Large intestine (tissue), 12 donors: Measurements from ENCODE around the gene RFX4. TPM values are rescaled to one million over a fixed set of nuclear protein-coding genes. Genes with fewer than 3 reads are reported as not detected.

Experiments used
- DNase-seq, 2 donors: peaks; one replicate each; pipeline versions ENCODE4 v3.0.0 to v3.0.0-alpha.2; 2013
- H3K27ac ChIP-seq: one replicate; pipeline ENCODE4 v1.5.1; 2013; ENCODE audit warnings: low read length
- H3K27me3 ChIP-seq: 2 replicates; pipeline ENCODE4 v1.6.1; 2013; ENCODE audit warnings: low read length; ENCODE audit not compliant: control insufficient read depth, insufficient read depth
- H3K36me3 ChIP-seq: 2 replicates; pipeline ENCODE4 v1.6.1; 2013; ENCODE audit warnings: low read length; ENCODE audit not compliant: control insufficient read depth, insufficient read depth
- H3K4me1 ChIP-seq: one replicate; pipeline ENCODE4 v1.6.1; 2013; ENCODE audit warnings: low read length; ENCODE audit not compliant: control insufficient read depth, insufficient read depth
- H3K4me3 ChIP-seq: one replicate; pipeline ENCODE4 v1.5.1; 2013; ENCODE audit warnings: low read length
- H3K9me3 ChIP-seq: one replicate; pipeline ENCODE4 v1.6.1; 2013; ENCODE audit warnings: mild to moderate bottlenecking, low read depth, low read length, moderate library complexity; ENCODE audit not compliant: control insufficient read depth
- WGBS: methylation state at CpG from one replicate; pipeline ENCODE4 v1.1.5; 2013; ENCODE audit warnings: low lambda C conversion rate; ENCODE audit not compliant: insufficient coverage; 5-methylcytosine and 5-hydroxymethylcytosine counted together
- long read RNA-seq, 11 donors: transcript quantifications; one replicate each; lab custom pipeline, GENCODE V29; 2026
- polyA plus RNA-seq: library from polyadenylated mRNA; unstranded; fragments of 120-200 nt; gene quantifications from one replicate; pipeline ENCODE4 v1.2.1, GENCODE V29; 2013

RFX4 gene
- 0.13 TPM for polyA plus RNA-seq
- long read RNA-seq, donor 1 = 0 reads
- long read RNA-seq, donor 2 = 0 reads
- long read RNA-seq, donor 3 = 0 reads
- long read RNA-seq, donor 4 = 0 reads
- long read RNA-seq, donor 5 = 0 reads
- long read RNA-seq, donor 6 = 0 reads
- long read RNA-seq, donor 7 = 0 reads
- long read RNA-seq, donor 8 = 0 reads
- long read RNA-seq, donor 9 = 0 reads
- long read RNA-seq, donor 10 = 0 reads
- long read RNA-seq, donor 11 = 0 reads

DNA sequence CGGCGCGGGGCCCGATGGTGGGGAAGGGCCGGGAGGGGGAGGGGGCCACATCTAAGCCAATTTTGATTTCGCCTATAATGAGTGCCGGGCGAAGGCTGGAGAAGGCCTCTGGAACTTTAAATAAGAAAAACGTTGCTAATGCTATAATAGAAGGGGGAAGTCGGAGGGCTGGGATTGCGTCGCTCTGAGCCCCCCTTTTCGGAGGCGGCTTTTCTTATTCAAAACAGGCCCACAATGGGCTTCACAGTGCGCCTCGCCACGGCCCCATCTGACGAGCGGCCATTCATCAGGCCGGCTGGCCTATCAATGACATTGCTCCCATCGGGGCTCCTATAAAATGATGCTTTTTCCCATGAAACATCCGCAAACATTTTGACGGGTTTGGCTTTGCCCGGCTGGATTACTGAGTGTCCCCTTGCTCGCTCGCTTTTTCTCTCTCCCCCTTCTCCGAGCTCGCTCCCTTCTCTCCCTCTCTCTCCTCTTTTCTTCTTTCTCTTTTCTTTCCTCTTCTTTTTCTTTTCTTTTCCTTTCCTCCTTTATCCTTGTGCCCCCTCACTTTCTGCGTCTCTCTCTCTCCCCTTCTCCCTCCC is at the start of gene RFX4:
TSS of gene RFX4 (plus strand) at position 364 of the 590 bp plus-strand sequence. CDS start 317 bp downstream, outside the sequence.
- Histone ChIP-seq H3K36me3 (no peaks in the 10 kb centered on the region), H3K27me3 (peaks cover 99% of the 10 kb centered on the region), H3K4me3 (no peak within 1 kb of the TSS), H3K27ac (no peak within 1 kb of the TSS), H3K4me1 (peaks cover 13% of the 10 kb centered on the region), H3K9me3 (peaks cover 10% of the 10 kb centered on the region)
- WGBS = 7% methylated on average over 5 of the region's 29 CpGs
- DNase-seq = no peak

GRCh38 chr12:106541201-106541600 is 41.6 kb upstream of the RFX4 start:
- Histone ChIP-seq H3K27ac (no peak overlapping the region), H3K9me3 (no peaks in the 10 kb centered on the region), H3K36me3 (no peaks in the 10 kb centered on the region), H3K4me1 (no peaks in the 10 kb centered on the region), H3K27me3 (no peaks in the 10 kb centered on the region), H3K4me3 (no peak overlapping the region)
- no peak for DNase-seq

- Histone ChIP-seq H3K9me3 (no peaks in the 10 kb centered on the region), H3K36me3 (no peaks in the 10 kb centered on the region), H3K4me3 (no peak overlapping the region), H3K27me3 (no peaks in the 10 kb centered on the region), H3K4me1 (no peaks in the 10 kb centered on the region), H3K27ac (no peak overlapping the region)
- WGBS = no CpG with 5 or more reads among the region's 9 CpGs
- no peak for DNase-seq
These were observed 31.4 kb upstream of the RFX4 start for GRCh38 chr12:106551410-106551809.

DNA sequence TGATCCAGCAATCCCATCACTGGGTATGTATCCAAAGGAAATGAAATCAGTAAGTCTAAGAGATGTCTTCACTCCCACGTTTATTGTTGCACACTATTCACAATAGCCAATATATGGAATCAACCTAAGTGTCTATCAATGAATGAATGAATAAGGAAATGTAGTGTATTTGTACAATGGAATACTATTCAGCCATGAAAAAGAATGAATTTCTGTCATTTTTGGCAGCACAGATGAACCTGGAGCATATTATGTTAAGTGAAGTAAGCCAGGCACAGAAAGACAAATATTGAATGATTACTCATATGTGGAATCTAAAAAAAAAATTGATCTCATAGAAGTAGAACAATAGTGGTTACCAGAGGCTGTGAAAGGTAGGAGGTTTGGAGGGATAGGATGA is 30.6 kb upstream of the RFX4 start:
- H3K27ac ChIP-seq = no peak overlapping the region
- H3K27me3 ChIP-seq = no peaks in the 10 kb centered on the region
- no peaks in the 10 kb centered on the region for H3K36me3 ChIP-seq
- WGBS = no CpG with 5 or more reads among the region's 1 CpG
- no peaks in the 10 kb centered on the region for H3K4me1 ChIP-seq
- H3K9me3 ChIP-seq = no peaks in the 10 kb centered on the region
- H3K4me3 ChIP-seq = no peak overlapping the region
- DNase-seq = no peak

GRCh38 chr12:106564678-106565329 is 18.0 kb upstream of the RFX4 start:
- H3K9me3 ChIP-seq = no peaks in the 10 kb centered on the region
- H3K27me3 ChIP-seq = peaks cover 17% of the 10 kb centered on the region
- 81% methylated on average over 3 of the region's 9 CpGs for WGBS
- no peaks in the 10 kb centered on the region for H3K4me1 ChIP-seq
- no peak overlapping the region for H3K4me3 ChIP-seq
- no peaks in the 10 kb centered on the region for H3K36me3 ChIP-seq
- DNase-seq = no peak
- no peak overlapping the region for H3K27ac ChIP-seq

DNA sequence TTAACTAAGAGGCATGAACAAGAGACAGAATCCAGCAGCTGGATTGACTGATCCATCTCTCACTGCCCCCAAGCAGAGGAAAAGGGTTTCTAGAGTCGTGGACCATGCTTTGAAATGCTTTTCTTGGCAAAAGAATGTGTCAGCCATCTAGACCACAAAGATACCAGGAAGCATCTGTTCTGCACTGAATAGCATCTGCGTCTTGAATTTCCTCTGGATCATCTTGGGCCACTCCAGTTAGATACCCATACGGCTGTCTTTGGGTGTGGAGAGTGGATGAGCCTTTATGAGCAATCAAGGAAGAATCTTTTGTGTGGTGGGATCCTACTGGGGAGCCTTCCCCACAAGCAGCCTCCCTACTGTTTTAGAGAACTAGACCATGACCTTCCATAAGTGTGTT is 16.0 kb upstream of the RFX4 start:
- H3K4me1 ChIP-seq = no peaks in the 10 kb centered on the region
- no peak overlapping the region for H3K4me3 ChIP-seq
- H3K36me3 ChIP-seq = no peaks in the 10 kb centered on the region
- DNase-seq = no peak
- H3K9me3 ChIP-seq = no peaks in the 10 kb centered on the region
- 83% methylated on average over 1 of the region's 3 CpGs for WGBS
- peaks cover 19% of the 10 kb centered on the region for H3K27me3 ChIP-seq
- H3K27ac ChIP-seq = no peak overlapping the region

- H3K27ac ChIP-seq = no peak overlapping the region
- H3K4me3 ChIP-seq = no peak overlapping the region
- H3K9me3 ChIP-seq = no peaks in the 10 kb centered on the region
- no peaks in the 10 kb centered on the region for H3K4me1 ChIP-seq
- peaks cover 25% of the 10 kb centered on the region for H3K27me3 ChIP-seq
- DNase-seq = no peak
- no peaks in the 10 kb centered on the region for H3K36me3 ChIP-seq
These were observed 9.6 kb upstream of the RFX4 start for GRCh38 chr12:106573239-106573638.

GRCh38 chr12:106576848-106577247 is 6.0 kb upstream of the RFX4 start:
- peaks cover 5% of the 10 kb centered on the region for H3K4me1 ChIP-seq
- H3K36me3 ChIP-seq = no peaks in the 10 kb centered on the region
- 69% methylated on average over 2 of the region's 2 CpGs for WGBS
- DNase-seq = no peak
- H3K9me3 ChIP-seq = peaks cover 7% of the 10 kb centered on the region
- no peak overlapping the region for H3K4me3 ChIP-seq
- H3K27ac ChIP-seq = no peak overlapping the region
- H3K27me3 ChIP-seq = peaks cover 55% of the 10 kb centered on the region

GRCh38 chr12:106580671-106581508 is 1.9 kb upstream of the RFX4 start:
- DNase-seq = no peak
- peaks cover 89% of the 10 kb centered on the region for H3K27me3 ChIP-seq
- H3K9me3 ChIP-seq = peaks cover 7% of the 10 kb centered on the region
- peaks cover 13% of the 10 kb centered on the region for H3K4me1 ChIP-seq
- no peak overlapping the region for H3K4me3 ChIP-seq
- H3K27ac ChIP-seq = no peak overlapping the region
- no peaks in the 10 kb centered on the region for H3K36me3 ChIP-seq
- WGBS = no CpG with 5 or more reads among the region's 58 CpGs

DNA sequence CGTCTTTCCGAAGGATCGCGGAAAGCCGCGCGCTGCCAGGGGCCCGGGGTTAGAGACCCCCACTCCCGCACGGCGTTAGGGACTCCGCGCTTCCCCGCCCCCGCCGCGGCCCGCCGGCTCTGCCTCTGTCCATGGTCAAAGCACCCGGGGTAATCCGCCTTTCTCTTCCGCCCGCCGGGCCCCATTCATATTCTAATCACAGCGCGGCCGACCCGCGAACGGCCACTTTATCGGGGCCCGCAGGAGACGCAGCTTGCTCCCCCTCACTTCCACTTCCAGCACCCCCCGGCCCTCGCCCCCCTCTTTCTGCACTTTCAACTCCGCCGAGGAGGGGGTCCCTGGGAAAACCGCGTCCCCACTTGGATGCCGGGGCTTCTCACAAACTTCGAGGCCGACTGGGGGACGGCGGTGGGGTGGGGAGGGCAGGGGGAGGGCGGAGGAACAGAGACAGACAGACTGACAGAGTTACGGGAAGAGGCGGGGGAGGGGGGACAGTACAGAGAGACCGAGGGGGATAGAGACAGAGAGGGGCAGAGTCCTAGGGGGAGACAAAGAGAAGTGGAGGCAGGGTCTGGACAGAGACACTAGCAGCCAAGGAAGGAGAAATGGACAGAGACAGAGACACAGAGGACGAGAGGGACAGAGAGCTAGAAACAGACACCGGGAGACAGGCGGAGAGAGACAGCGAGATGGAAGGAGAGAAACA is 1.1 kb upstream of the RFX4 start:
- WGBS = 0% methylated on average over 2 of the region's 52 CpGs
- peaks cover 94% of the 10 kb centered on the region for H3K27me3 ChIP-seq
- H3K36me3 ChIP-seq = no peaks in the 10 kb centered on the region
- no peak overlapping the region for H3K27ac ChIP-seq
- DNase-seq = peak in 1 of 2 donors; percentile 14
- H3K9me3 ChIP-seq = peaks cover 7% of the 10 kb centered on the region
- H3K4me1 ChIP-seq = peaks cover 13% of the 10 kb centered on the region
- H3K4me3 ChIP-seq = no peak overlapping the region
